HG03342 (cell line): ENCODE data around the gene PACRG.

Experiments
- ATAC-seq: cut with Tn5 transposase; IDR thresholded peaks from one replicate; pipeline ENCODE4 v1.9.1; 2021; ENCODE audit warnings: mild to moderate bottlenecking, moderate library complexity; ENCODE audit not compliant: unreplicated experiment

The PACRG gene

GRCh38 chr6:163339466-163339865, 611.7 kb downstream of the PACRG start:
- no peak for ATAC-seq

- ATAC-seq: no peak
Measured at GRCh38 chr6:163340201-163340887, 612.6 kb downstream of the PACRG start.

- ATAC-seq: no peak
Measured at GRCh38 chr6:163341224-163342061, 613.7 kb downstream of the PACRG start.

GRCh38 chr6:163342571-163343539, 615.1 kb downstream of the PACRG start:
- ATAC-seq: no peak

- ATAC-seq: no peak
Measured at GRCh38 chr6:163343609-163344008, 615.8 kb downstream of the PACRG start.

GRCh38 chr6:163344411-163344810, 616.6 kb downstream of the PACRG start:
- no peak for ATAC-seq

GRCh38 chr6:163345931-163346330, 618.2 kb downstream of the PACRG start:
- no peak for ATAC-seq

- no peak for ATAC-seq
Measured at GRCh38 chr6:163346497-163346961, 618.8 kb downstream of the PACRG start.

- no peak for ATAC-seq
Measured at GRCh38 chr6:163347021-163347446, 619.3 kb downstream of the PACRG start.

GRCh38 chr6:163348789-163349680, 621.3 kb downstream of the PACRG start:
- no peak for ATAC-seq

GRCh38 chr6:163349696-163350095, 621.9 kb downstream of the PACRG start:
- ATAC-seq: no peak

- no peak for ATAC-seq
Measured at GRCh38 chr6:163351013-163351412, 623.2 kb downstream of the PACRG start.

- no peak for ATAC-seq
Measured at GRCh38 chr6:163352011-163352685, 624.4 kb downstream of the PACRG start.

GRCh38 chr6:163352966-163353365, 625.2 kb downstream of the PACRG start:
- no peak for ATAC-seq

- ATAC-seq: no peak
Measured at GRCh38 chr6:163354085-163354484, 626.3 kb downstream of the PACRG start.

- peak; percentile 62 for ATAC-seq
Measured at GRCh38 chr6:163354761-163355425, 627.1 kb downstream of the PACRG start.

- ATAC-seq: peak; percentile 17
Measured at GRCh38 chr6:163355426-163355991, 627.7 kb downstream of the PACRG start.

GRCh38 chr6:163356324-163356723, 628.5 kb downstream of the PACRG start:
- no peak for ATAC-seq
